Cortex of kidney (tissue), 1 donor: ENCODE measurements around the gene IGF1R.

Experiments
- DNase-seq: peaks from one replicate; lab custom pipeline; 2025; lab: John Stamatoyannopoulos, UW

IGF1R gene

GRCh38 chr15:98909968-98910885 is 261.9 kb downstream of the IGF1R start:
- DNase-seq, result no peak

DNA sequence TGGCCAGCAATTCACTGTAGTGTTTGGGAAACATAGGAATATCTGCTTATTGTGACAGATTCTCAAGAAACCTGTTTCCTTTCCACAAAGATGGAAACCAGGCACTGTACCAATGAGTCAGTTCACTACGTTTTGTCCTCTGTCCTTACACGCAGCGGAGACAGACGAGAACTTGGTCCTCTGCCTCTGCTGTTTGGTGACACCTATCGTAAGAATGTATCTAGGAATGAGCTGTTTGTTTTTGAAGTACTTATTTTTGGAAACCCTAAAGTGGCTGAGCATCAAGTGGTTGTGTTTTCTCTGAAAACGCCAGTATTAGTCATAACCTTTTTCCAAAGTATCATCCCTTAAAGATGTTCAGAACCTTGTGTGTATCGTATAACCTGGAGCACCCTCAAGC is 266.3 kb downstream of the IGF1R start:
- no peak for DNase-seq

DNA sequence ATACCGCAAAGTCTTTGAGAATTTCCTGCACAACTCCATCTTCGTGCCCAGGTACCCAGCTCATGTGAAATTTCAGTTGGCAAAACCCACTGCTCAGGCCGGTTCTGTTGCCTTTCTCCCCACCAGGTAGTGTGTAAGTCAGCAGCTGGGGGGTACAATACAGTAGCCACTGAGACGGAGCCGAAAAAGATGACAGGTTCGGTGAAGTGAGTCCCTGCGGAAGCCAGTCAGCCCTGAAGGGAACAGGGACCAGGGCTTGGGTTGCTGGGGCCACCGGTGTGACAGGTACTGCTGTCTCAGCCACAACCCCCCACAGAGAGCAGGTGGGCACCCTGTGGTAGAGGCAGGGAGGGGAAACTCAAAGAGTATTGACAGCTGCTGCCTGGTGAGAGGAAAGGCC is 268.5 kb downstream of the IGF1R start:
- DNase-seq, result no peak

DNA sequence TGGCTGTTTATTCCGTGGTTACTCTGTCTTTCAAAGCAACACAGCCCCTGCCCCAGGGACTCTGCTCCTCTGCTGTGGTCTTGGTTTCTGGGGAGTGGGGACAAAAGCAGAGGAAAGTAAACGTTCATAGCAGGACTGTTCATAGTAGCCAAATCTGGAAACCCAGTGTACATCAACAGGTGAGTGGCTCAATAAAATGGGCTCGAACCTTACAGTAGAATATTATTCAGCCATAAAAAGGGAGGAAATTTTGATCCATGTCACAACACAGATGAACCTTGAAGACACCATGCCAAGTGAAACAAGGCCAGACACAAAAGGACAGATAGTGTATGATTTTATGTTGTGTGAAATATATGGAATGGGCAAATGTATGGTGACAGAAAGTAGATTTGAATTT is 269.1 kb downstream of the IGF1R start:
- no peak for DNase-seq

DNA sequence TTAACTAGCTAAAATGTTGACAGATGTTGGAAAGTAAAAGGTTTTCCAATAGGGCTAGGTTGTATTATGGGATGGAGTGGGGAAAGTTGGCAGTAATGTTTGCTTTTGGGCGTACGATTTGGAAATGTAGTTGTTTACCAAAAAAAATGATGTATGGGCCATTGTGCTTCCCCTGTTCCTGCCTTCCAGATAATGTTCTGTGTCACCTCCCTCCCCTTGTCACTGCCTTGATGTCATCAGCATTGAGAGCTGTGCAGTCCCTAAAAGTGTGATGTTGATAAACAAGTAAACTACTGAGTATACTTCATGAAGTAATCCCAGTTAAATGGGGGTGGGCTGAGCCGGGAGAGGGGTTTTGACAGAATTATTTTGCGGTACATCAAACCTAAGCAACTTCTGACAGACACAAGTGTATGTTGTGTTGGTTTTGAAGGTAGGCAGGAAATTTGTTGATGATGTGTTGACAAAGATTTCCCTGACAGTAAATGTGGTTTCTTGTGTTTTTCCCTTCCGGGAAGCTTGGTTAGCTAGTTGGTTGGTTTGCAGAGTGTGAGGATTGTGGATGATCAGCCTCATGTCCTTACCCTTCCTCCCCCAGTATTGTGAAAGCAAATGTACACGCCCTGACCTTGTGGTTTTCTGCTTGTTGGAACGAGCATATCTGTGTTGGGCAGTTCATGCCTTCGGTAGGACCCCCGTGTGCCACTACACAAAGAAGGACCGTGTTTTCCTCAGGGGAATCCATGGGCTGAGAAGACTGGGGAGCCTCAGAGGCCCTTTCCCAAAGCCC is 271.9 kb downstream of the IGF1R start:
- DNase-seq, result no peak

DNA sequence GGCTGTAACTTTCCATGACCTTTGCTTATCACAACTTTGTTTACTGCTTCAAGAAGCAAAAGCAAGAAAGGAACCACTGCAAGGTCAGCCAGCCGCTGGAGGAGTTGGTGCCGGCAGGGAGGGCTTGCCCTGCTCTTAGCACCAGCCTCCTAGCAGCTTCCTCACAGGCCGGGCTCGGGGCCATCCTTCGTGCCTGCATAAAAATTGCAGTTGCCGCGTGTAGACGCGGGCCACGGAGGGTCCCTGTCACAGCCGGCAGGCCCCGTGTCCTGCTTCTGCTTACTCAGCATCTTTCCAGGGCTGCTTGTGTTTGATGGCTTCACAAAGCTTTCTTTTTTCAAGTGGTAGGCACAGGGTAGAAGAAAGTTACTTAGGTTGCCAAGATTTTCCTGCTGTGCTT is 274.8 kb downstream of the IGF1R start:
- DNase-seq, result no peak

DNA sequence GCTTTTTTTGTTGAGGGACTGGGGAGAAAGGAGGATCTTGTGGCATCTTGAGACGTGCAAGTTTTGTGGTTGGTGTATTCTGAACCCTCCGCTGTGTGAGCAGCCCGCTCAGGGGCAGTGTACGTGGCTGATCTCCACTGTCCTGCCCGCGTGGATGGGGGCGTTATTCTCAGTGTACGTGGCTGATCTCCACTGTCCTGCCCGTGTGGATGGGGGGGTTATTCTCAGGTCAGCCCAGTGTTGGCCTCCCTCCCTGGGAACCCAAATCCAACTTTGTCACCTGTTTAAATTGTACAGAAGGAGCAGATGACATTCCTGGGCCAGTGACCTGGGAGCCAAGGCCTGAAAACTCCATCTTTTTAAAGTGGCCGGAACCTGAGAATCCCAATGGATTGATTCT is 275.2 kb downstream of the IGF1R start:
- DNase-seq, result no peak

DNA sequence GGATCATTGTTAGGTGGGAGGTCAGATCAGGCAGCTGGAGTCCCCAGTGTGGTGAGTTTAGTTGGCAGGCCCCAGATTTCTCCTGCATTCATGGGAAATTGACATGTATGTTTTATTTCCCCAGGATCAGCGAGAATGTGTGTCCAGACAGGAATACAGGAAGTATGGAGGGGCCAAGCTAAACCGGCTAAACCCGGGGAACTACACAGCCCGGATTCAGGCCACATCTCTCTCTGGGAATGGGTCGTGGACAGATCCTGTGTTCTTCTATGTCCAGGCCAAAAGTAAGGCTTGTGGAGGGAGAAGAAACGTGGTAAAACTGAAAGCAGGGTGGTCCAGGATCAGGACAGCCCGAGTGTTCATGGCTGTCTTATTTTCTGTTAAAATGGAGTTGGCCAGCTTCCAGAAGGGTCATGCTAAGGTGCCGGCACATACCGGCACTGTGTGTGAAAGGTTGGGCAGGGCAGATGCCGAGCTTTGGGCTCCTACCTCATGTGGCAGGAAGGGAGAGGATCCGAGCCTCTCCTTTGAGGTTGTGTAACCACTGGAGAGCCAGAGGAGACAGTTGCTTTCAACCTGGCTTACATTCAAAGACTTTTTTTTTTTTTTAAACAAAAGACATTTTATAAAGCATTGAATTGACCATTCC is 276.2 kb downstream of the IGF1R start:
- DNase-seq, result no peak

- no peak for DNase-seq
These were observed 277.9 kb downstream of the IGF1R start for GRCh38 chr15:98926236-98926635.

DNA sequence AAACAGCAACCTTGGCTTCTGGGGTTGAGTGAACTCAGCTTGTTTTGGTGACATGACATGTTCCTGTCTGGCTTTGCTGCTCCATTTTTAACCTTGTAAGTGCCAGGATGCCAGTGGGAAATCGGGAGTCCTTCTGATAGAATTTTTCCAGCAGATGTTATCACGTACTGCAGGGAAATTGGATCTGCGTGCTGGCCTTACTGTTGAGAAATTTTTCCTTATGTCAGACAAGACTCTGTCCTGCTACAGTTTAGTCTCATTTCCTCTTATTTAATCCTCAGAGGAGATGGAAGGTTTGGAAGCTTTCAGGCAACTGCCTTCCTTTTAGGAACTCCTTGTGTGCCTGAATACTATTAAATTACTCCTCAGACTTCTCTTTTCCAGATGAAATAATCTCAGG is 278.7 kb downstream of the IGF1R start:
- DNase-seq, result no peak

DNA sequence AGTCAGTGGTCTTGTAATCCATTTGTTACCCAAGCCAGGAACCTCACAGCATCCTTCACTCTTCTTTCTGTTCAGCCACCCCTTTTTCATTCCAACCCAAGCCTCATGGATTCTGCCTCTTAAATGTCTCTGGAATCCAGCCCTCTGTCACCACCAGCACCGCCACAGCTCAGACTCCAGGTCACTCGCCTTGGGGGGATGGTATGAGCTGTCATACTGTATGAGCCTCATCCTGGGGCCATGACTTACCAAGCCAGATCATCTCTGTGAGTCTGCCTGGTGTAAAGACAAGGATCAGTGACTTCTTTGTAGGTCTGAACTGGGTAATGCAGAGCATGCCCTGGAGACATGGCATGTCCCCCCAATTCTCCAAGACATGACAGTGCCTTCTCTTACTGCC is 279.7 kb downstream of the IGF1R start:
- no peak for DNase-seq

GRCh38 chr15:98930576-98930975 is 282.2 kb downstream of the IGF1R start:
- no peak for DNase-seq

DNA sequence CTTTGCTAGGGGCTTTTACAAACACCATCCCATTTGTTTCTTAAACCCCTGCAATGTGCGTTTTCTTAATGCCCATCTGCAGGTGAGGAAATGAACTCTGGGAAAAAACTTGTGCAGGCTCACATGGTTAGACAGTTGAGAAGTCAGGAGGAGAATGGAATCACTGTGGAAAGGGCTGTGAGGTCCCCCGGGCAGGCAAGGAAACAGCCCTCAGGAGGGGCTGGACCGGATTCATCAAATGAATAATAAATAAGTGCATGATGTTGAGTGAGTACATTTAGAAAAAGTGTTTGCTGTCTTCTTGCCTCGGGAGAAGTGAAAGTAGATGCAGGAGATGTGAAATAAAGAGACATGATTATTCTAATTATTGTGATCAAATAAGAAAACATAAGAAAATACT is 282.7 kb downstream of the IGF1R start:
- no peak for DNase-seq

- no peak for DNase-seq
These were observed 285.1 kb downstream of the IGF1R start for GRCh38 chr15:98933406-98933805.

DNA sequence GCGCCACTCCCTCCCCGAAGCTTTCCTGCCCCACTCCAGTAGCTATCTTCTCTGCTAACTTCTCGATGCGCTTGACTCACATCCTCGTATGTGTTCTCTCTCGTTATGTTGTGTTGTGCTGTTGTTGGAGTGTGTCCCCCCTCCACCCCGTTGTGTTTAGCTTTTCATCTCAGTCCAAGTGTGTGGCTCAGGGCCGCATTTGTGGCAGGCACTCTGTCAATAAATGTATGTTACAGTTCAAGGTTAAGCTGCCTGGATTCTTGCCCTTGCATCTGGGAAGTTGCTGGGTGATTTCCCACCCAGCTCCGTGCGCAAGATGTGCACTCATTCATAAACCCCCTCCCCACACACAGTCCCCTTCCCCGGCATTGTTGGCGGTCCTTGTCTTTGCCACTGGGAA is 287.4 kb downstream of the IGF1R start:
- DNase-seq, result no peak

- DNase-seq, result no peak
These were observed 289.2 kb downstream of the IGF1R start for GRCh38 chr15:98937413-98938104.

GRCh38 chr15:98938105-98938417 is 289.7 kb downstream of the IGF1R start:
- DNase-seq, result no peak

- no peak for DNase-seq
These were observed 290.5 kb downstream of the IGF1R start for GRCh38 chr15:98938799-98939198.

DNA sequence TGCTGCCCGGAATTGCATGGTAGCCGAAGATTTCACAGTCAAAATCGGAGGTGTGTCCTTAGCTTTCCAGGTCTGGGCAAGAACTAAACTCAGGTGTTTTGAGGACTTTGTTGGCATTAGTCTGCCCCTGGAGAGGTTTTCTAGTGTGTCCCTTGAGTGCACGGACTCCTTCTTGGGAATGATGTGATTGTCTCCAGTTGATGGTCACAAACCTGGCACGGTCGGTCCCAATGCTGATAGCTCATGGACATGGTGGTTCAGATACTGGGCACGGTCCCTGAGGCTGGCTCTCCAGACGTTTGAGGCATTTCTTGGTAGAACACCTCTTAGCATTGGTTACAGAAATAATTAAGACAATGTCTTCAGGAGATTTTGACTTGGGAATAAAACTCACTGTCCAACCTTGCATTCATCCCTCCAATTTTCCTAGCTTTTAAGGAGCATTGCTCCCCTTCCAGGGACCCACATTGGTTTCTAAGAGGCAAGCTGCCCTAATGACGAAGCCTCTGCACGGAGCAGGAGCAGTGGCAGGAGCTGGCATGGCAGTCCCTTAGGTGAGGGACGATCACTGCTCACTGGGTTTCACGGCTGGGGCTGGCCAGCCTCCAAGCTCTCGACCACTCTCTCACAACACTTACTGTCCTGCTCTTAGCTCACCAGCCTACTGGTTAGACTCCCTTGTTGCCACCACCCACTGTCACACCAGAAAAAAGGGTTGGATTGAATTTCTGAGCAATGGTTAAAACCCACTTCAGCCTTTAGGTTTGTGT is 291.2 kb downstream of the IGF1R start:
- DNase-seq, result no peak

GRCh38 chr15:98941595-98942255 is 293.4 kb downstream of the IGF1R start:
- DNase-seq, result no peak

DNA sequence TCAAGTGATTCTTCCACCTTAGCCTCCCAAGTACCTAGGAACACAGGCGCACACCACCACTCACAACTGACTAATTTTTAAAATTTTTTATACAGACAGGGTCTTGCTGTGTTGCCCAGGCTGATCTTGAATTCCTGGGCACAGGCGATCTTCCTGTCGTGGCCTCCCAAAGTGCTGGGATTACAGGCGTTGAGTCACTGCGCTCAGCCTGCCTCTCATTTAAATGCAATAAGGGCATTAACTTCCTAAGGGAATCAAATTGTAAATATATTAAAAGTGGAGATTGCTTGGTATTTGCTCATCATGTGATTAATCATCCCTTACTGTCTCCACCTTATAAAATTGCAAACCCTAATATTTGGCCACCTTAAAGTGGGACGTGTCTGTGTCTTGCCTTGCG is 294.1 kb downstream of the IGF1R start:
- DNase-seq, result no peak
